BJ (cell line): ENCODE data around the gene KIAA1958. TPM values are rescaled to one million over a fixed set of nuclear protein-coding genes. Genes with fewer than 3 reads are reported as not detected.
"Not testable (repeated sequence)": the region's sequence is repeated elsewhere in the genome, so short reads cannot be mapped to it uniquely, and the experiment has no call there.

Experiments used
- CTCF ChIA-PET: fragments of 350-600 bp; formaldehyde crosslinking; extraction: SDS; loops from one replicate; lab custom pipeline; 2021; ENCODE audit warnings: antibody characterized with exemption, inconsistent platforms; lab: Yijun Ruan, JAX
- POLR2A ChIA-PET: fragments of 300-600 bp; sonication (Branson Sonifier 250); formaldehyde crosslinking; extraction: SDS; loops from one replicate; lab custom pipeline; 2021; ENCODE audit warnings: antibody characterized with exemption; lab: Charles Lee
- DNase-seq: peaks from one replicate; pipeline ENCODE4 v3.0.0-alpha.2; 2011; ENCODE audit warnings: low read depth
- H3K27me3 ChIP-seq: 2 replicates; pipeline ENCODE4 v1.6.0; 2011; ENCODE audit warnings: low read length; ENCODE audit not compliant: control insufficient read depth, insufficient read depth
- H3K36me3 ChIP-seq: 2 replicates; pipeline ENCODE4 v1.5.1; 2011; ENCODE audit warnings: low read length; ENCODE audit not compliant: control insufficient read depth, insufficient read depth
- H3K4me3 ChIP-seq: 2 replicates; pipeline ENCODE4 v1.5.1; 2011; ENCODE audit warnings: low read depth, mild to moderate bottlenecking, control low read depth, low read length
- polyA plus RNA-seq: library from polyadenylated mRNA; depleted of rRNA; stranded (reverse); fragments of >200 nt; gene quantifications from 2 replicates; pipeline ENCODE4 v1.2.3, GENCODE V29; 2011
- TF ChIP-seq, protein P1 (sequence below): IDR thresholded peaks from 2 replicates; pipeline ENCODE4 v1.5.1; 2011; ENCODE audit warnings: low read depth, mild to moderate bottlenecking, control low read depth, inconsistent platforms, low read length, moderate library complexity; ENCODE audit not compliant: insufficient read depth

The KIAA1958 gene
- polyA plus RNA-seq, 1 experiment: 2.2 TPM

DNA sequence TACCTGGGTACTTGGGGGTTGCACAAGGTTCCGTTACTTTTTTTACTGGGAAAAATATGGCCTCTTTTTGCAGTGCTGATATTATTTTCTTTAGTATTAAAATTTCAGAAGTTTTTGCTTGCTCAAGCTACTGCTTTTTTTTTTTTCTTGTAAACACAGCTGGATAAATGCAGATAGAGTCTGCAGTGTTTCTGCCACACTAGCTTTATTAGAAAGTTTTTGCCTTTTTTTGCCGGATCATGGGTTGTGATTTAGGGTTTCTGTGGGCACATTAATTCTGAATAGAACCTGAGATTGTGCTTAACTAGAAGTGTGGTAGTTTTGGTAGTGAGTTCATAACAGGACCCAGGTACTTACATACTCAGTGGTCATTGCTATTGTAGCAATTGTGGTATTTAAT, 19.9 kb downstream of the KIAA1958 start:
- ChIA-PET CTCF (interaction anchor here (1.0 to 1.2 kb wide), 2 partner anchors 15 to 21 kb away, joined by 3 read pairs; no protein-coding TSS in a partner anchor), POLR2A (no interaction called here)
- no peak overlapping the region for H3K4me3 ChIP-seq
- no peaks in the 10 kb centered on the region for H3K36me3 ChIP-seq
- no peak for DNase-seq
- H3K27me3 ChIP-seq: no peaks in the 10 kb centered on the region
- TF ChIP-seq, protein P1, sequence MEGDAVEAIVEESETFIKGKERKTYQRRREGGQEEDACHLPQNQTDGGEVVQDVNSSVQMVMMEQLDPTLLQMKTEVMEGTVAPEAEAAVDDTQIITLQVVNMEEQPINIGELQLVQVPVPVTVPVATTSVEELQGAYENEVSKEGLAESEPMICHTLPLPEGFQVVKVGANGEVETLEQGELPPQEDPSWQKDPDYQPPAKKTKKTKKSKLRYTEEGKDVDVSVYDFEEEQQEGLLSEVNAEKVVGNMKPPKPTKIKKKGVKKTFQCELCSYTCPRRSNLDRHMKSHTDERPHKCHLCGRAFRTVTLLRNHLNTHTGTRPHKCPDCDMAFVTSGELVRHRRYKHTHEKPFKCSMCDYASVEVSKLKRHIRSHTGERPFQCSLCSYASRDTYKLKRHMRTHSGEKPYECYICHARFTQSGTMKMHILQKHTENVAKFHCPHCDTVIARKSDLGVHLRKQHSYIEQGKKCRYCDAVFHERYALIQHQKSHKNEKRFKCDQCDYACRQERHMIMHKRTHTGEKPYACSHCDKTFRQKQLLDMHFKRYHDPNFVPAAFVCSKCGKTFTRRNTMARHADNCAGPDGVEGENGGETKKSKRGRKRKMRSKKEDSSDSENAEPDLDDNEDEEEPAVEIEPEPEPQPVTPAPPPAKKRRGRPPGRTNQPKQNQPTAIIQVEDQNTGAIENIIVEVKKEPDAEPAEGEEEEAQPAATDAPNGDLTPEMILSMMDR: no peak

DNA sequence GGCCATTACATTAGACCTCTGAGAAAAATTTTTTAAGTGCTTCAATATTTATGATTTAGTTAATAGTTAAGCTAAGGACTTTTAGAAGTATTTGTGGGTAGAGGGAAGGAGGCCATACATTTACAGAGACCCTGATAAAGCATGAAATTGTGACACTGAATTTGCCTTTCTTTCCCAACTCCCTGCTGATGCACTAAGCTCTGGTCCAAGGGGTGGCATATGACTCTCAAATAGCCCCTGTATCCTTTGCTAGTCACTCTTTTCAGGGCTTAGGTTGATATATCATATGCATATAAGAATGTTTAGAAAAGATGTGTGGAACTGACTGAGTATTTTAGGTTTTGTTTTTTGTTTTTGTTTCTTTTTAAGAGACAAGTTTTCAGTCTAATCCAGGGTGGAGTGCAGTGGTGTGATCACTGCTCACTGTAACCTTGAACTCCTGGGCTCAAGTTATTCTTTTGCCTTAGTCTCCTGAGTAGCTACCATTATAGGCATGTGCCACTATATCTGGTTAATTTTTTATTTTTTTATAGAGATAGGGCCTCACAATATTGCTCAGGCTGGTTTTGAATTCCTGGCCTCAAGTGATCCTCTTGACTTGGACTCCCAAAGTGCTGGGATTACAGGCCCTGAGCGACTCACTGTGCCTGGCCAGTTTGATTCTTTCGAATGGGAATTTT, 20.5 kb downstream of the KIAA1958 start:
- Histone ChIP-seq H3K4me3 (no peak overlapping the region), H3K27me3 (no peaks in the 10 kb centered on the region), H3K36me3 (no peaks in the 10 kb centered on the region)
- CTCF ChIA-PET: interaction anchor here (0.5 to 1.2 kb wide), 2 partner anchors 13 to 15 kb away, joined by 3 read pairs; no protein-coding TSS in a partner anchor
- POLR2A ChIA-PET: interaction anchor here (0.5 kb wide), 1 partner anchor 35 kb away, joined by 4 read pairs; no protein-coding TSS in a partner anchor
- TF ChIP-seq, protein P1: no peak
- no peak for DNase-seq

DNA sequence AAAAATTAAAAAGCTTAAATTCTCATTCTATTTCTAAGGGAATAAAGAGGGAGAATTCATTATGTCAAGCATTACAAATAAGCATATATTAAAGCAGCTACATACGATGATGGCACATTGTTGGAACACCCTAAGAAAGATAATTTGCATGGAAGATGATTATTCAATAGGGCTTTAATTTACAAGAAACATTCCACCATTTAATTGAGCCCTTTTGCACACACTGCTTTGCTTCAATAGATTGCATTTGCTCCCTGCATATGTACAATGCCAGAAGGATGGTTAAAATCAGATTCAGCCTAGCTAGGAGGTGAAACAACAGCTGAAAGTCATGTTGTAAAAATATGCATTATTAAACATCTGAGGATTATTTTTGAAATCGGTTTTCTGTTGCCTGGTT, 21.8 kb downstream of the KIAA1958 start:
- Histone ChIP-seq H3K27me3 (no peaks in the 10 kb centered on the region), H3K36me3 (no peaks in the 10 kb centered on the region), H3K4me3 (no peak overlapping the region)
- DNase-seq: no peak
- ChIA-PET CTCF (interaction anchor here (1.7 kb wide), 1 partner anchor 23 kb away, joined by 5 read pairs; no protein-coding TSS in a partner anchor), POLR2A (interaction anchor here (0.7 kb wide), 1 partner anchor 22 kb away, joined by 3 read pairs; the partner anchor contains the start of gene KIAA1958)
- TF ChIP-seq, protein P1: no peak

DNA sequence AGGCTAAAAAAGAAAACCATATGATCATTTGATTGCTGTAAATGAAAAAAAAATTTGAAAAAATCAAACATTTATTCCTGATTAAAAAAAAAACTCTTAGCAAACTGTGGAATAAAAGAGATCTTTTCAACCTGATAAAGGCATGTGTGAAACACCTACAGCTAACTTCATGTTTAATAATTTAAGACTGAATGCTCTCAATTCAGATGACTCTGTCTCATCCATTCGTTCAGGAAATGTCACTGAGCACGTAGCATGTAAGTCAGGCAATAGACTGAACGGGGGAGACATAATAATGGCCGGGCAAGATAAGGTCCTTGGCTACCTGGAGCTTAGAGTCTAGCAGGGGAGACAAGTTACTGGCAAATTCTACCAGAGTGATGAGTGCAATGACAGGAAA, 25.8 kb downstream of the KIAA1958 start:
- POLR2A ChIA-PET: not testable (repeated sequence)

DNA sequence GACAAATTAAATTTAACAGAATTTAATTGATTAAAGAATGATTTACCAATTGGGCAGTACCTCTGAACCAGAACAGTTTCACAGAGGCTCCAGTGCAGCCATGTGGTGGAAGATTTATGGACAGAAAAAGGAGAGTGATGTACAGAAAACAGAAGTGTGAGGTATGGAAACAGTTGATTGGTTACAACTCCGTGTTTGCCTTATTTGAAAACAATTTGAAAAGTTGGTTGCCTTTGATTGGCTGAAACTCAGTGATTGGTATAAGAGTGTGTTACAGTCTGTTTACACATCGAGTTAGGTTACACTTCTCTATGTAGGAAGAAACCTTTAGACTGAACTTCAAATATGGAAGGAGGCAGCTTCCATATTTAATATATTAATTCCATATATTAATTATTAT, 30.1 kb downstream of the KIAA1958 start:
- POLR2A ChIA-PET: no interaction called here
- CTCF ChIA-PET: no interaction called here

More for the DNA sequence above, 25.8 kb downstream of the KIAA1958 start:
- not testable (repeated sequence) for H3K36me3 ChIP-seq, DNase-seq, H3K27me3 ChIP-seq, H3K4me3 ChIP-seq
- CTCF ChIA-PET: interaction anchor here (0.7 kb wide), 1 partner anchor 21 kb away, joined by 4 read pairs; no protein-coding TSS in a partner anchor

More for the DNA sequence above, 30.1 kb downstream of the KIAA1958 start:
- H3K27me3 ChIP-seq: no peaks in the 10 kb centered on the region
- no peak for DNase-seq
- H3K36me3 ChIP-seq: no peaks in the 10 kb centered on the region
- TF ChIP-seq, protein P1: no peak
- no peak overlapping the region for H3K4me3 ChIP-seq
